ENCODE results near the gene STPG4. TPM values are rescaled to one million over a fixed set of nuclear protein-coding genes. Genes with fewer than 3 reads are reported as not detected.
"Not testable (repeated sequence)": the region's sequence is repeated elsewhere in the genome, so short reads cannot be mapped to it uniquely, and the experiment has no call there.

STPG4 gene
- polyA plus RNA-seq, 3 donors from 2014 or later: 0.24 TPM; not detected in 2

GRCh38 chr2:47133046-47133445 is 22.1 kb downstream of the STPG4 start:
- no peak overlapping the region for H3K27ac Mint-ChIP-seq
- peaks cover 0 to 4% (median 0%) of the 10 kb centered on the region in 6 donors for H3K9me3 Mint-ChIP-seq
- H3K4me1 Mint-ChIP-seq: no peaks in the 10 kb centered on the region
- H3K27me3 Mint-ChIP-seq (ENCODE audit: low read depth in 3 of 3): peaks cover 0 to 4% (median 2%) of the 10 kb centered on the region in 3 donors
- H3K4me3 Mint-ChIP-seq: no peak overlapping the region
- no peak for DNase-seq
- H3K36me3 Mint-ChIP-seq: peaks cover 3 to 8% (median 7%) of the 10 kb centered on the region in 3 donors

- DNase-seq: no peak
- no peaks in the 10 kb centered on the region for H3K4me1 Mint-ChIP-seq
- H3K27ac Mint-ChIP-seq: no peak overlapping the region
- H3K9me3 Mint-ChIP-seq: peaks cover 0 to 7% (median 0%) of the 10 kb centered on the region in 6 donors
- H3K4me3 Mint-ChIP-seq: no peak overlapping the region
- H3K27me3 Mint-ChIP-seq (ENCODE audit: low read depth in 3 of 3): peaks cover 0 to 4% (median 0%) of the 10 kb centered on the region in 3 donors
- peaks cover 0 to 4% (median 4%) of the 10 kb centered on the region in 3 donors for H3K36me3 Mint-ChIP-seq
Measured at GRCh38 chr2:47129191-47129706, 25.9 kb downstream of the STPG4 start.

GRCh38 chr2:47128705-47129104 is 26.4 kb downstream of the STPG4 start:
- Mint-ChIP-seq H3K4me3 (no peak overlapping the region), H3K9me3 (peaks cover 0 to 7% (median 0%) of the 10 kb centered on the region in 6 donors), H3K36me3 (peaks cover 0 to 4% (median 4%) of the 10 kb centered on the region in 3 donors), H3K4me1 (no peaks in the 10 kb centered on the region), H3K27ac (no peak overlapping the region), H3K27me3 (ENCODE audit: low read depth in 3 of 3) (peaks cover 0 to 4% (median 0%) of the 10 kb centered on the region in 3 donors)
- no peak for DNase-seq

GRCh38 chr2:47127862-47128543 is 27.1 kb downstream of the STPG4 start:
- Mint-ChIP-seq H3K4me3 (no peak overlapping the region), H3K36me3 (peaks cover 0 to 4% (median 4%) of the 10 kb centered on the region in 3 donors), H3K27me3 (ENCODE audit: low read depth in 3 of 3) (peaks cover 0 to 4% (median 0%) of the 10 kb centered on the region in 3 donors), H3K27ac (no peak overlapping the region), H3K9me3 (peaks cover 0 to 7% (median 0%) of the 10 kb centered on the region in 6 donors), H3K4me1 (no peaks in the 10 kb centered on the region)
- no peak for DNase-seq

GRCh38 chr2:47126783-47127182 is 28.3 kb downstream of the STPG4 start:
- DNase-seq: no peak
- Mint-ChIP-seq H3K4me1 (no peaks in the 10 kb centered on the region), H3K9me3 (peaks cover 0 to 7% (median 0%) of the 10 kb centered on the region in 6 donors), H3K27me3 (ENCODE audit: low read depth in 3 of 3) (peaks cover 0 to 4% (median 0%) of the 10 kb centered on the region in 3 donors), H3K4me3 (no peak overlapping the region), H3K36me3 (peaks cover 0 to 4% (median 4%) of the 10 kb centered on the region in 3 donors), H3K27ac (no peak overlapping the region)

GRCh38 chr2:47124740-47125139 is 30.4 kb downstream of the STPG4 start:
- H3K4me3 Mint-ChIP-seq; H3K9me3 Mint-ChIP-seq; H3K27ac Mint-ChIP-seq; DNase-seq; H3K4me1 Mint-ChIP-seq; H3K36me3 Mint-ChIP-seq; H3K27me3 Mint-ChIP-seq (ENCODE audit: low read depth in 3 of 3): not testable (repeated sequence)

- H3K27ac Mint-ChIP-seq, H3K9me3 Mint-ChIP-seq, H3K36me3 Mint-ChIP-seq, DNase-seq, H3K4me3 Mint-ChIP-seq, H3K4me1 Mint-ChIP-seq: not testable (repeated sequence)
- peaks cover 0 to 14% (median 2%) of the 10 kb centered on the region in 3 donors for H3K27me3 Mint-ChIP-seq (ENCODE audit: low read depth in 3 of 3)
Measured at GRCh38 chr2:47120424-47120823, 34.7 kb downstream of the STPG4 start.

- no peak overlapping the region for H3K4me3 Mint-ChIP-seq
- no peaks in the 10 kb centered on the region for H3K9me3 Mint-ChIP-seq
- DNase-seq: no peak
- no peaks in the 10 kb centered on the region for H3K4me1 Mint-ChIP-seq
- H3K27ac Mint-ChIP-seq: no peak overlapping the region
- H3K27me3 Mint-ChIP-seq (ENCODE audit: low read depth in 3 of 3): peaks cover 0 to 14% (median 5%) of the 10 kb centered on the region in 3 donors
- no peaks in the 10 kb centered on the region for H3K36me3 Mint-ChIP-seq
Measured at GRCh38 chr2:47119001-47119400, 36.1 kb downstream of the STPG4 start.

GRCh38 chr2:47118581-47118980 is 36.5 kb downstream of the STPG4 start:
- Mint-ChIP-seq H3K27me3 (ENCODE audit: low read depth in 3 of 3) (peaks cover 0 to 14% (median 5%) of the 10 kb centered on the region in 3 donors), H3K36me3 (no peaks in the 10 kb centered on the region), H3K9me3 (no peaks in the 10 kb centered on the region), H3K4me3 (no peak overlapping the region), H3K4me1 (no peaks in the 10 kb centered on the region), H3K27ac (no peak overlapping the region)
- no peak for DNase-seq

- Mint-ChIP-seq H3K9me3 (no peaks in the 10 kb centered on the region), H3K27ac (no peak overlapping the region)
- no peak for DNase-seq
Measured at GRCh38 chr2:47112665-47113435, 42.3 kb downstream of the STPG4 start.

GRCh38 chr2:47109680-47110079 is 45.4 kb downstream of the STPG4 start:
- Mint-ChIP-seq H3K27ac (no peak overlapping the region), H3K9me3 (no peaks in the 10 kb centered on the region), H3K27me3 (ENCODE audit: low read depth in 3 of 3) (peaks cover 0 to 4% (median 0%) of the 10 kb centered on the region in 3 donors), H3K36me3 (no peaks in the 10 kb centered on the region), H3K4me1 (no peaks in the 10 kb centered on the region), H3K4me3 (no peak overlapping the region)
- no peak for DNase-seq

More at GRCh38 chr2:47112665-47113435, 42.3 kb downstream of the STPG4 start:
- H3K4me3 Mint-ChIP-seq: no peak overlapping the region
- H3K4me1 Mint-ChIP-seq: no peaks in the 10 kb centered on the region
- H3K36me3 Mint-ChIP-seq: no peaks in the 10 kb centered on the region
- H3K27me3 Mint-ChIP-seq (ENCODE audit: low read depth in 3 of 3): peaks cover 0 to 6% (median 1%) of the 10 kb centered on the region in 3 donors

- no peaks in the 10 kb centered on the region for H3K4me1 Mint-ChIP-seq
Measured at GRCh38 chr2:47109007-47109375, 46.1 kb downstream of the STPG4 start.

GRCh38 chr2:47108267-47109006 is 46.7 kb downstream of the STPG4 start:
- not testable (repeated sequence) for DNase-seq; H3K27ac Mint-ChIP-seq; H3K36me3 Mint-ChIP-seq; H3K9me3 Mint-ChIP-seq; H3K4me3 Mint-ChIP-seq; H3K27me3 Mint-ChIP-seq (ENCODE audit: low read depth in 3 of 3); H3K4me1 Mint-ChIP-seq

More at GRCh38 chr2:47109007-47109375, 46.1 kb downstream of the STPG4 start:
- Mint-ChIP-seq H3K9me3 (no peaks in the 10 kb centered on the region), H3K27ac (no peak overlapping the region), H3K36me3 (no peaks in the 10 kb centered on the region), H3K27me3 (ENCODE audit: low read depth in 3 of 3) (peaks cover 0 to 2% (median 0%) of the 10 kb centered on the region in 3 donors), H3K4me3 (no peak overlapping the region)
- no peak for DNase-seq

Data from immature natural killer cell (primary cell).